Measurements from ENCODE around the gene HBM. TPM values are rescaled to one million over a fixed set of nuclear protein-coding genes. Genes with fewer than 3 reads are reported as not detected.
A peak's percentile ranks its signal among the peaks of the same experiment; 100 is the strongest.
"Not testable (repeated sequence)": the region's sequence is repeated elsewhere in the genome, so short reads cannot be mapped to it uniquely, and the experiment has no call there.

Gene HBM, protein sequence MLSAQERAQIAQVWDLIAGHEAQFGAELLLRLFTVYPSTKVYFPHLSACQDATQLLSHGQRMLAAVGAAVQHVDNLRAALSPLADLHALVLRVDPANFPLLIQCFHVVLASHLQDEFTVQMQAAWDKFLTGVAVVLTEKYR
- polyA plus RNA-seq (ENCODE audit: insufficient read length), result 6.8 TPM

DNA sequence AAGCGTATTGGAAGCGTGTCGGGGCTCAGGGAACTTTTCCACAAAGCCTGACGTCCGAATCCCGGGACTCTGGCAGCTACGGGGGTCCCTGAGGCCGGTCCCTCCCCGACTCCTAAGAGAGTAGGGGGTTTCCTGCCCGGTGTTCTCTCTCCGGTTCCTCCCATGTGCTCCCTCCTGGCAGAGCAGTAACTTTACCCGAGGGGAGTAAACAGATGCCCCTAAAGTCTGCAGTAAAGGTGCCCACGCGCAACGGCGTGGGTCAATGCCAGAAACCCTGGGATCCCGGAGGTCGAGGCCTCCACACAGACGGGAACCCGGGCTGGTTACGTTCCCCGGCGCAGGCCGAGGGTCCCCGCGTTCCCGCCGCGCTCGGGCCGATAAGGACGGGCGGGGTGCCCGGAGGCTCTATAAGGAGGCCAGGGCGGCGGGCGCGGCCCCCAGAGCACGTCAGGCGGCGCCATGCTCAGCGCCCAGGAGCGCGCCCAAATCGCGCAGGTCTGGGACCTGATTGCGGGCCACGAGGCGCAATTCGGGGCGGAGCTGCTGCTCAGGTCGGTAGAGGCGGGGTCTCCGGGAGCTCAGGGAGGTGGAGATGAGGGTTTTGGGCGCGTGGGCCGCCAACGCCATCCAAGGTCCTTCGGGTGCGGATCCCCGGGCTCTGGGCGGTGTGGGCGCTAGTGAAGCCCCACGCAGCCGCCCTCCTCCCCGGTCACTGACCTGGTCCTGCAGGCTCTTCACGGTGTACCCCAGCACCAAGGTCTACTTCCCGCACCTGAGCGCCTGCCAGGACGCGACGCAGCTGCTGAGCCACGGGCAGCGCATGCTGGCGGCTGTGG, at the start of gene HBM:
HBM (plus strand) TSS at position 440 of the 836 bp plus-strand sequence; CDS start at position 460, 20 bp downstream.
- no peak for DNase-seq (ENCODE audit: low read depth)

DNA sequence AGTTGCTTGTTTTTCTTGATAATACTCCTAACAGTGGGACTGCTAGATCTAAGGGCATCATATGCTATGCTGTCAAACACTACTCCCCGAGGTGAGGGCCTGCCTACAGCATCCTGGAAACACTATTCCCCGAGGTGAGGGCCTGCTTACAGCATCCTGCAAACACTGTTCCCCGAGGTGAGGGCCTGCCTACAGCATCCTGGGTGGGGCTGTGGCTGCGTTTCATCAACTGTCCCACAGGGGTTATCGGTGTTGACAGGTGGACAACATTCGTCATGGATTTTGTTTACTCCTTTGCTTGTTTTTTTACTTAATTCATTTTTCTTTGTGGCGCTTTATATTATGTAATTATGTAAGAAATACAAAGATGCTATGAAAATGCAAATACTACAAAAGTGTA, 49.8 kb upstream of the HBM start:
- DNase-seq (ENCODE audit: low read depth), result no peak

GRCh38 chr16:117379-118365, 48.1 kb upstream of the HBM start:
- no peak for DNase-seq (ENCODE audit: low read depth)

GRCh38 chr16:118857-119256, 46.9 kb upstream of the HBM start:
- no peak for DNase-seq (ENCODE audit: low read depth)

DNA sequence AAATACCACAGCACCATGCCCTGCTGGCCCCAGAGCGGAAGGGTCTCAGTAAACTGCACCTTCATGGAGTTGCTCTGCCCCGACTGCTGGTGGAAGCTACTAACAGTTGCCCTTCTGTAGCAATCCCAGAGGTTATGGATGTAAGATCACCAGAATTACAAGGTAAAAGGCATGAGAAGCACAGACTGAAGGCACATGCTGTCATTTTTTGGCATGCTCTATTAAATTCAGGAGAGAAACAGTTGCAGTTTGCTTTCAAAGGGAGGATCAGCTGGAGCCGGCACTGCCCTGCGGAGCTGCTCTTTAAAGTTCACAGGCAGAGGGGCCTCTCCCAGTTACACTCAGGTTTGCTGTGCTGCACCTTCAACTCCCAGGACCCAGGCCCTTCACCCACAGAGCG, 46.5 kb upstream of the HBM start:
- DNase-seq (ENCODE audit: low read depth), result no peak

GRCh38 chr16:119835-120491, 45.8 kb upstream of the HBM start:
- no peak for DNase-seq (ENCODE audit: low read depth)

DNA sequence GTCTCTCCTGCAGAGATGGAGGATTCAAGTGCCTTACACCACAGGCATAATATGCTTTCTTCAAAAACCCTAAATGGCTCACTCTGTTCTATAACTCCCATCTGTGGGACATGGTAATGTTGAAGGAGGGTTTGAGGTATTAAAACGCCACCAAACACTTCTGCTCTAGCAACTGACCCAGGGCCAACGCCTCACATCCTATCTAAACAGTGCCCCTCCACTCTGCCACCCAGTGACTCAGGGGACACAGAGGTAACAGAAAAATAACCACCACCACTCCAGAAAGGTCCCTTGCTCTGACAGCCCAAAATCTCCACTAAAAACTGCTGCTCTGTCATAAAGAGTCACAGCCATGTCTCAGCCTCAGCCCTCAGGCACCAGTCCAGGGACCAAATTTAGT, 45.0 kb upstream of the HBM start:
- DNase-seq (ENCODE audit: low read depth), result no peak

GRCh38 chr16:122361-122760, 43.4 kb upstream of the HBM start:
- no peak for DNase-seq (ENCODE audit: low read depth)

GRCh38 chr16:123558-124350, 42.0 kb upstream of the HBM start:
- not testable (repeated sequence) for DNase-seq (ENCODE audit: low read depth)

- DNase-seq (ENCODE audit: low read depth), result peak; percentile 17
Observed at GRCh38 chr16:125011-125410, 40.8 kb upstream of the HBM start.

GRCh38 chr16:129075-129474, 36.7 kb upstream of the HBM start:
- no peak for DNase-seq (ENCODE audit: low read depth)

DNA sequence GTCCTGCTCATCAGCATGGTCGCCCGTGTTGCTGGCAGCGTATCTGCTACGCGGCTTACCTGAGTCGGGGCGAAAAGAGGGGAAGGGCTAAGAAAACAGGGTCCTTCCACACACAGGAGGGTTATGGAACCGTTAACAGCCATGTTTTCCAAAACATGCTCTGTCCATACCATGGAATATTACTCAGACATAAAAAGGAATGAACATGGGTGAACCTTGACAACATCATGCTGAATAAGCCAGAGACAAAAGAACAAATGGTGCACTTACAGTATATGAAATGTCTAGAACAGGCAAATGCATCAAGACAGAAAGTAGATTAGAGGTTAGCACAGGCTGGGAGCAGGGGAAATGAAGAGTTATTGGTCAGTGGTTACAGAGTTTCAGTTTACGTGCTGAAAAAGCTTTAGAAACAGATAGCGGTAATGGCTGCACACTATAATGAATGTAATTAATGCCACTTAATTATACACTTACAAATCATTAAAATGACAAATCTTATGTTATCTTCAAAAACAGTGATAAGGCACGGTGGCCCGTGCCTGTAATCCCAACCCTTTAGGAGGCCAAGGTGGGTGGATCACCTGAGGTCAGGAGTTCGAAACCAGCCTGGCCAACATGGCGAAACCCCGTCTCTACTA, 35.1 kb upstream of the HBM start:
- no peak for DNase-seq (ENCODE audit: low read depth)

DNA sequence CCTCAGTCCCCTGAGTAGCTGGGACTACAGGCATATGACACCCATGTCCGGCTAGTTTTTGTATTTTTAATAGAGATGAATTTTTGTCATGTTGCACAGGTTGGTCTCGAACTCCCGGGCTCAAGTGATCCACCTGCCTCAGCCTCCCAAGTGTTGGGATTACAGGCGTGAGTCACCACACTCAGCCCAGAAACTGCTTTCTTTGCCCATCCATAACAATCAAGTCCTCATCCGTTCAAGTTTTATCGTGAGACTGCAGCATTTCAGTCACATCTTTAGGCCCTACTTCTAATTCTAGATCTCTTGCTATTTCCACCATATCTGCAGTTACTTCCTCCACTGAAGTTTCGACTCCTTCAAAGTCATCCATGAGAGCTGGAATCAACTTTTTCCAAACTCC, 33.7 kb upstream of the HBM start:
- no peak for DNase-seq (ENCODE audit: low read depth)

- no peak for DNase-seq (ENCODE audit: low read depth)
Observed at GRCh38 chr16:133716-134115, 32.1 kb upstream of the HBM start.

GRCh38 chr16:138049-138417, 27.7 kb upstream of the HBM start:
- no peak for DNase-seq (ENCODE audit: low read depth)

DNA sequence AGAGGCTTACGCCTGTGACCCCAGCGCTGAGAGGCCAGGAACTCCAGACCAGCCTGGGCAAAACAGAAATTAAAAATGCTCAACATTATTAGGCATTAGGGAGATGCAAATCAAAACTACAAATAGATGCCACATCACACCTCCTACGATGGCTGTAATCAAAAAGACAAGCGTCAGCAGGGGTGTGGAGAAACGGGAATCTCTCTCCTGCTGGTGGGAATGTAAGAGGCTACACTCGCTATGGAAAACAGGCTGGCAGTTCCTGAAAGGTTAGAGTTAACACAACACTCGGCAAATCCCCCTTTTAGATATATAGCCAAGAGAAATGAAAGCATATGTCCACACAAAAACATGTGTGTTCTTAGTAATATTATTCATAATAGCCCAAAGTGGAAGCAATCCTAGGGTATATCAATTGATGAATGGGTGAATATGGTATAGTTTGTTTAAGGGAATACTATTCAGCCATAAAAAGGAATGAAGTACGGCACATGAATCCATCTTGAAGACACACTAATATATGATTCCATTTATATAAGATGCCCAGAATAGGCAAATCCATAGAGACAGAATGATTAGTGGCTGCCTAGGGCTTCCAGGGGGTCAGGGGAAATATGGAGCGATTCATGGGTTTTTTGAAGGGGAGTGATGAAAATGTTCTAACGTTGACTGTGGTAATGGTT, 25.5 kb upstream of the HBM start:
- DNase-seq (ENCODE audit: low read depth), result no peak

- DNase-seq (ENCODE audit: low read depth), result no peak
Observed at GRCh38 chr16:142405-142967, 23.3 kb upstream of the HBM start.

GRCh38 chr16:143047-143446, 22.7 kb upstream of the HBM start:
- no peak for DNase-seq (ENCODE audit: low read depth)

- DNase-seq (ENCODE audit: low read depth), result no peak
Observed at GRCh38 chr16:143456-143855, 22.3 kb upstream of the HBM start.

Measured in forelimb muscle (tissue), 1 donor.